Measurements from ENCODE around the gene PTPRN. TPM values are rescaled to one million over a fixed set of nuclear protein-coding genes. Genes with fewer than 3 reads are reported as not detected.

Gene PTPRN
- total and polyA plus RNA-seq, 9 of the 15 experiments (the other 6 are each of a cell fraction or from before 2014, with no cell fraction given) = 0.15 to 2.4 (median 0.43) TPM; not detected in 1

GRCh38 chr2:219277703-219278654 is 31.2 kb downstream of the PTPRN start (continued):
- no peak for TF ChIP-seq PHTF2 (CRISPR knock-in tag; IDR thresholded peaks at IDR 0.05)
- no peak for TF ChIP-seq ZNF75A (CRISPR knock-in tag; IDR thresholded peaks at IDR 0.05)
- TF ChIP-seq BMI1 (IDR thresholded peaks at IDR 0.05; ENCODE audit: low read length) = no peak
- TF ChIP-seq FOXK1 (CRISPR knock-in tag; IDR thresholded peaks at IDR 0.05; ENCODE audit: borderline replicate concordance) = no peak
- TF ChIP-seq MAZ (CRISPR knock-in tag; conservative IDR thresholded peaks at IDR 0.05 in 1 of 2, IDR thresholded peaks at IDR 0.05 in 1 of 2) = 0 out of 4 replicates have a peak, but pooled peaks of 1 of the 2 experiments have one; percentile 41
- 0 out of 2 replicates have a peak, but pooled peaks have one; percentile 28 for TF ChIP-seq MAX (CRISPR knock-in tag; IDR thresholded peaks at IDR 0.05)
- TF ChIP-seq STAT6 (CRISPR knock-in tag; IDR thresholded peaks at IDR 0.05) = peak; percentile 76; the same call in 1 of the 2 replicates
